ELR (cell line): Measurements from ENCODE around the gene KPNA1.

ENCODE experiments used
- DNase-seq: peaks from one replicate; pipeline ENCODE4 v3.0.0-alpha.2; 2015; ENCODE audit warnings: low read depth

The KPNA1 gene

DNA sequence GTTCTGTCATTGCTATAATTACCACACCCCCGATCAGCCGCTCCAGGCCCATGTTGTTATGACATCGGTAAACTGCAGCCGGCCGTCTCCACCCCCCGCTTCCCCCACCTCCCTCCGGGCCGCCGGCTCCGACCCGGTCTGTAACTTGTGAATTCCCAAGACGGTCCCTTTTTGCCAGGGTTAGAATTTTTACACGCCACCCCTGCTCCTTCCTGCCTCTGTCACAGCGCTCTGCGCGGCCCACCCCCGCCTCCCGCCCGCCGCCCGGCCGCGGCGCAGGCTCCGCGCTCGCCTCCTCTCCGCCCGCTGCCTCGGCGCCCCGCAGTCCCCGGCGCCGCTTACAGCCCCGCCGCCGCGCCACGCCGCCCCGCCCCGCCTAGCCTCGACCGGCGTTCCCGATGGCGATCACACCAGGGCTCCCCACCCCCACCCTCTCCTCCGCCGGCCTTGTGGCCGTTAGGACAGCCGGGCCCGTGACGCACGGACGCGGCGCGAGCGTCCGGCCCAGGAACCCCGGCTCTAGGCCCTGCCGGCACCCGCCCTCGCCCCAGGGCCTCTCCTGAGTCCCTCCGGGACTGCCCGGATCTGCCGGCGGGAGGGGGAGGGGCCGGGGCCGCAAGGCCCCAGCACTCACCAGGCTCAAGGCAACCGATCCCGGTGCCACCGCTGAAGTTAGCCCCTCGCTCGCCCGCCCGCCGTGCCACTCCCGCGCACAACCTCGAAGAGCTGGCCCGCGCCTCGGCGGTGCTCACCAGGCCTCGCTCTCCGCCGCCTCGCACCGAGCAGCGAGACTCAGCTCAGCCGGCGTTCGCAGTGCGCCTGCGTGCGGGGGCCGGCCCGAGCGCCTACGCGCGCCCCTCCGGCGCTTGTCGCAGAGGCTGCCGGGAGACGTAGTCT, at the start of gene KPNA1:
Gene KPNA1, minus strand, starts transcription at position 817 of the 897 bp plus-strand sequence. CDS start 18,374 bp downstream, outside the sequence.
- DNase-seq = peak; percentile 92

DNA sequence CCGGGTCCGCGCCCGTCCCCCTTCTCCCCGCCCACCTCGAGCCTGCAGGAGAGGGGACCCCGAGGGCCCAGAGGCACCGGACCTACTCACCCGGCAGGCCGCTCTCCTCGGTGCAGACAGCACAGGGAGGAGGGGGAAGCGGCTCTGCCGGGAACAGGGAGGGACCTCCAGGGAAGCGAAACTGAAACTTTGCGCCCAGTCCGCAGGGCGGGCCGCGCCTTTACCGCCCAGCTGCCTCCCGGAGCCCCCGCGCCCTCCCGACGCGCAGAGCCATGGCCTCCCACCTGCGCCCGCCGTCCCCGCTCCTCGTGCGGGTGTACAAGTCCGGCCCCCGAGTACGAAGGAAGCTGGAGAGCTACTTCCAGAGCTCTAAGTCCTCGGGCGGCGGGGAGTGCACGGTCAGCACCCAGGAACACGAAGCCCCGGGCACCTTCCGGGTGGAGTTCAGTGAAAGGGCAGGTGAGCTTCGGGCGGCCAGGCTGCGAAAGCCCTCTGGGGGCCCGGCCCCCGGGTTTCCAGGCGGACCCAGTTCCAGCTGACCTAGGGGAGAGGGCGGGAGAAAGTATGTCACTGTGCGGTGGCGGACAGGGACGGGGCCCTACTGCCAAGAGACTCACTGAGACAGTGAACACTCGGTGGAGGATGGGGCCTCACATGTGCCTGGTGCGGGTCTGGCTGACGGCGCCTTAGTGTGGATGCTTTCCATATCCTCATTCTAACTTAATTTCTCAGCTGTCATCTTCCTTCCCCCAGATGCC, 49.6 kb upstream of the KPNA1 start, which contains the start of the genes DTX3L and PARP9:
Gene DTX3L, plus strand, starts transcription at position 184 of the 758 bp plus-strand sequence. Its CDS starts 89 bp downstream, at position 273.
Gene PARP9, minus strand, starts transcription at position 146 of the 758 bp plus-strand sequence. CDS start 4,680 bp downstream, outside the sequence.
- DNase-seq = peak; percentile 90

DNA sequence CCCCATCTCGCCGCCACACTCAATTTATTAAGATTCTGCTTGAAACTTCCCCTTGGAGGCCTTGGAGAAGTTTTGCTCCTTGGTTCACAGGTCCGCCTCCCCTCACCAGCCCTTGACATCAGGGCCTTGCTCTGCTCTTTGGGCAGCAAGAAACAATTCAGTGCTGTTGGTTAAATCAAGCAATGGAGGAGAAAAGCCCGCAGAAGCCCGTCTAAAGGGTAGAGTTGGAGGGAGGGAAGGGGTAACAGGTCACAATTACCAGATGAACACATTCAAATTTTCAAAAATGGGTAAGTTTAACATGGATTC, 48.9 kb upstream of the KPNA1 start:
- DNase-seq = peak; percentile 34

DNA sequence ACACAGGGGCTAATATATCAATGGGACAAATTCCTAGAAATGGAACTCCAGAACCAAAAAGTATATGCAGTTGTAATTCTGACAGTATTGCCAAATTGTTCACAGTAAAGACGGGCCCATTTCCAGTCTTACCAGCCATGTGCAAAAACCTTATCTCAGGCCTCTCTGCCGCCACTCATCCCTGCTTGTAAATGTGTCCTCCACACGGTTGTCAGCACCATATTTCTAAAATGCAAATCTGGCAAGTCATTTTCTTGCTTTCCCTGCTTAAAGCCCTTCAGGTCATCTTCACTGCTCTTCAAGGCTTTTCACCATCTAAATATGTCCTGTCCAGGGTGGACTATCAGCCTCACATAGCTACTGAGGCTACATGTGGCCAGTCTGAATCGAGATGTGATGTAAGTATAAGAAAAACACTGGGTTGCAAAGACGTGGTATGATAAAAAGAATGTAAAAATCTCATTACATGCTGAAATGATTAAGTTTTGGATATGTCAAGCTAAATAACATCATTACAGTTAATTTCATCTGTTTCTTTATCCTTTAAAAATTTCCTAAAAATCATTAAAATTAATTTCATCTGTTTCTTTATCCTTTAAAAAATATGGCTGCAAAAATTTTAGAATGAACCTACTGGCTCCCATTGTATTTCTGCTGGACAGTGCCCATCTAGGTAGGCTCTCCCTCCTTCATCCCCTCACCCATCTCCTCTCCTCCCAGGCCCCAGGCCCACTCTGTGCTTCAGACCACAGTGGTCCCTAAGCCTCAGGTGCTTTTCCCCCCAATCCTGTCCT, 48.4 kb upstream of the KPNA1 start:
- no peak for DNase-seq

DNA sequence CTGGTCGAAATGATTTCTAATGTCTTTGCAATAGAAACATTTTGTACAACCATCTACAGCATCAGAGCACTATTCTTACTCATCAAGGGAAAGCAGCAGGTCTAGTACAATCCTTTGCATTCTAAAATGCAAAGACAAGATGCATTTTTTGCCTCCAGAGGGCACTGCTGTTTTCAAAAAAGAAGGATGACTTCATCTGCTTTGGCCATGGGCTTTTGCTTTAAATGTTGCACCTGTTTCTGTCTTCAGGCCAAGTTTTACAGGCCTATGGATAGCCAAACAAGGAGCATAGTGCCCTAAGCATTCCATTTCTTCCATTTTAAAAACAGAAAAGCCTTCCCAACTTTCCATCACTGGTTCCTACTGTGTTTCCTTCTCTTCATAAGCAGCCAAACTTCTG, 45.9 kb upstream of the KPNA1 start:
- DNase-seq = peak; percentile 77

DNA sequence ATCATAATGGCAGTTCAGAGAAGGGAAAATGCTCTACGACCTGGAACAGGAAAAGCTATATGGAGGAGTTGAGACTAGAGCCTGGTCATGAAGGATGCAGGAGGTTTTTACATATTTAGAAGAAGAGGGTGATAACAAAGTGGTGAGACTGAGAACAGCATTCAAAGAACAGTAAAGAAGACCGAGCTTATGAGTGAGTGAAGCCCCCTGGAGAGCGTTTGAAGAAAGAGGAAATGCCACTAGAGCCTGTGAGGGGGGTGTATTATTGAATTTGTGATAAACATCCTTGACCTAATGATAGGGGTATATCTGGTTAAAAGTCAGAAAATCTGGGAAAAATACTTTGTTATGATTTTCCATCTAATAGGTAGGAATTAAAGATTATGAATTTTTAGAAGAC, 45.2 kb upstream of the KPNA1 start:
- DNase-seq = no peak

DNA sequence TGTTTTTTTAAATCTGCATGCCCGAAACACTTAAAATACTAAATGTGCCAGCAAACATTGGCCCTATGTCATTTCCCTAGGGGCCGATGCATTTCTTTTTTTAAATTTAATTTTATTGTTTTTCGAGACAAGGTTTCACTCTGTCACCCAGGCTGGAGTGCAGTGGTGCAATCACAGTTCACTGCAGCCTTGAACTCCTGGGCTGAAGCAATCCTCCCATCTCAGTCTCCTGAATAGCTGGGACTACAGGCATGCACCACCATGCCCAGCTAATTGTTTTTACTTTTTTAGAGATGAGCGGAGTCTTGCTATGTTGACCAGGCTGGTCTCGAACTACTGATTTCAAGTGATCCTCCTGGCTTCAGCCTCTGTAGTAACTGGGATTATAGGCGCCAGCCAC, 43.9 kb upstream of the KPNA1 start:
- DNase-seq = no peak

DNA sequence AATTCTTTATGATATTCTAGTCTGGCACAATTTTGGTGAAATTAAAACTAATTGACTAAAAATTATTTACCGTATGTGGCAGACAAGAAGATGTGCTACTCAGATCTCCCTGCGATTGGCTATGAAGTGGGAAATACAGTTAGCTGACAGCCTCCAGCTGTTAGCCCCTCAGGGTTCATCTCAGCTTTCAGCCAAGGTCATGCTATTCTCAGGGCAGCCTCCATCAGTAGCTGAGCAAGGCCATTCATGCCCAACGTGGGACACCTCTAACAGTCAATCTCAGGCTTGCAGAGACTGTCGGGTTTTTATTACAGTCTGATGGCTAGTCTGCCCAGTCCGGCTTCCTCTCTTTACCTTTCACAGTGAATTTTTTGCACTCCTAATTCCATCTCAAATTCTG, 42.6 kb upstream of the KPNA1 start:
- no peak for DNase-seq

DNA sequence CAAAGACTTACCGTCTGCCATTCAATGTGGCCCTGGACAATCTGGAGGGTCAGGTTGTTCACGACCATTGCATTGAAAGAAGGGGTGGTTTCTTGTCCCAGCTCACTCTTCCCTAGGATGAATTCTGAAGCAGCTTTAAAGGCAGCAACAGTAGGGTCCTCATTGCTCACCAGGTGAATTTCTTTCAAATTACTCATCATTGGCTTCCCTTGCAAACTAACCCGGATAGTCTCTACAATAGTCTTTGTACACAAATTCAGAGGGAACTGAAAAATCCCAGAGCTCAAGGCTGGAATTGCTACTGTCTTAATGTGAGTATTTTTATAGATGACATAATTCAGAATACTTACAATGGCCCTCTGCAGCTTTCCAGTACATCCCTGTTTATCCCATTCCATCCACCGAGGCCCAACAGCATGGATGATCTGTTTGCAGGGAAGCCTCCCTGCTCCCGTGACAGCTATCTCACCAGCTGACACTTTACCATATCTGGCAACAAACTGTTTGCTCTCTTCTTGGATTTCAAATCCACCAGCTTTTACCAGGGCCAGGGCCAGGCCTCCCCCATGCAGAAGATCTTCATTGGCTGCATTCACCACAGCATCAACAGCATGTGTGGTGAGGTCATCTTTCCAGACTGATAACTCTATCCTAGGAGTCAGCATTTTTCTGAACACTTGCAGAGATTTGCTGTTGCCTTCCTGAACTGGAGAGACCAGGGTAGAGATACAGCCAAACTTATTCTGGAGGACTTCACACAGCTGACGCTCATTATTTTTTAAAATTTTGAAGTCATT, 40.7 kb upstream of the KPNA1 start:
- peak; percentile 68 for DNase-seq

DNA sequence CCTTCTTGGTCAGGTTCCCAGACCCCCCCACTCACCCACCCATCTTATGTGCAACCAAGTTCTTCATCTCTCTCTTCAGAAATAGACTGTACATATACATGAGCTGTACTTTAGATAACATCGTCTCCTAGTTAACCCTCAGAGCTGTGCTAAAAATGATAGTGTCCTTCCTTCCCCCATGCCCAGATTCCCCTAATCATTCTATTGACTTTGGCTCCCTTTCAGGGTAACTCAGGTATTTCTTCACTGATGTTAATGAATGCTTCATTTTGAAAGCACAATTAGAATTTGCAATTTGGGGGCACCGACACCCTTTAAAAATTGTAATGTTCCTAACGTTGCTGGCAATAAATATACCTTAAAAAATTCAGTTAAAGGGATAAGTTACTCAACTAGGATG, 38.4 kb upstream of the KPNA1 start:
- DNase-seq = no peak

DNA sequence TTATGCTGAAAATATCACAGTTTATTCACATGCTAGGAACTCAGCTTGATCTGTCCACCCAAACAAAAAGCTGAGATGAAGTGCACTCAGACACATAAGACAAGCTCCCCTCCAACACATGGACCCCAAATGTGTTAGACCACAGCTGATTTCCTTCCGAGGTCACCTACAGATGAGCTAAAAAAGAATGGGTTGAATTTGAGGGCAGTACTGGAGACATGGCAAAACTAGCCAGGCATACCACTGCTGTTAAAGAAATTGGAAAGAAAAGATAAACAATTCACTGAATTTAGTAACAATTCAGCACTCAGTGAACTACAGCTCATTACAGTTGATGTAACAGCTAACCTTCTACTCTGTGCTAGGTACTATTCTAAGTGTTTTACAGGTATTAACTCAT, 33.9 kb upstream of the KPNA1 start:
- no peak for DNase-seq

DNA sequence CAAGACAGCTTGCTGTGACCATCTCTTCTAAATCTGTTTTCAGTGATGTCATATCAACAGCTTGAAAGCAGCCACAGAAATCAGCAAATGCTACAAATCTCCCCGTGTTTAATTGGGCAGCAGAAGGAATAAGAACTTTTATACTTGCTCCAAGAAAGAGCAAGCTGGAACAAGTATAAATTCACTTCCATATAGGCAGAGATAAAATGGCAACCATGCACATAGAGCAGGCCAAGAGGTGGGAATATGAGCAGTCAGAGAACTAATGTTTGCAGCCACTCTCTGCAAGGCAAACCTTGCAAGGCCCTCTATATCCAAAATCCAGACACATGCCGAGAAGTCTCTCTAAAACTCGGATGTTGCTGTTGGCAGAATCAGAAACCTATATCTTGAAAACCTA, 33.3 kb upstream of the KPNA1 start:
- no peak for DNase-seq

DNA sequence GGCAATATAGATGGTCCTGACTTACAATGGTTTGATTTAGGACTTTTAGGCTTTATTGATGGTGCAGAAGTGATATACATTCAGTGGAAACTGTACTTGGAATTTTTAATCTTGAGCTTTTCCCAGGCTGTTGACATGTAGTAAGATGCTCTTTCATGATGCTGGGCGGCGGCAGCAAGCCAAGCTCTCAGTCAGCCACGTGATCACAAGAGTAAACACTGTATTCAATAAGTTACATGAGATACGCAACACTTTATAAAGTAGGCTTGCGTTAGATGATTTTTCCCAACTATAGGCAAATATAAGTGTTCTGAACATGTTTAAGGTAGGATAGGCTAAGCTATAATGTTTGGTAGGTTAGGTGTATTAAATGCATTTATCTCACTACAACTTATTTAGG, 31.4 kb upstream of the KPNA1 start:
- DNase-seq = no peak

DNA sequence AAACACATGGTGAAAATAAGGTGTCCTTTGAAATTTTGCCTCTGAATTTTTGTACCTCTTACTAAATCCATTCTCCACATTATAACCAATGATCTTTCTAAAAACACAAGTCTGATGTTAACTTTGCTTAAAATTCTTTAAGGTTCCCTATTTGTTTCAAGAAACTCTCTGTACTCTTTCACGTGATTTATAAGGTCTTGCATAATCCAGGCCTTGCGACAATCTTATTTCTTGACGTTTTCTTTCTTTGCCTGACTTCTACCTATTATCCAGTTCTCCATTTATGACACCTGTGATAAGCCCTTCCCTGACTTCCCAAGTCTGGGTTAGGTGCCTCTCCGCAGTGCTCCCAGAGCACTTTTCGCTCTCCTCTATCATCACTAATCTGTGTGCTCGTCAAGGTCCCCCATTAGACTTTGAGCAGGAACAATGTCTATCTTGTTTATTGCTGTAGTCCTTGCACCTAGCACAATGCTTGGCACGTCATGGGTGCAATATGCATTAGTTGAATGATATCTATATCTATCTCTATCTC, 24.3 kb upstream of the KPNA1 start:
- DNase-seq = no peak

DNA sequence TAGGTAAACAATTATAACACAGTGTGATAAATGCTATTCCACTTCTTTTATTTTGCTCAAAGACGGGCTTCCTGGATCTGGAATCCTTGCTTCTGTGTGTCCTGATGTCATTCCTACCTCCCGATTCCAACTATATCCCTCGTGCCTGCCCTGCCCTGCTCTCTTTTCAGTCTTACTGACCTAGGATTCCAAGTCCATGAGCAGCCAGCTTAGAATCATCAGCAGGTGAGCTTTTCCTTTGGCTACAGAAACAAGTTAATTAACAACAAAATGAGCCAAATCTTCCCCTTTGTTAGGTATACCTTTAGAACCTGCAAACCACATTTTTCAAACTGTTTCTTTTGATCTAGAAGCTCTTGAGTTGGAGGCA, 21.9 kb upstream of the KPNA1 start:
- DNase-seq = no peak

DNA sequence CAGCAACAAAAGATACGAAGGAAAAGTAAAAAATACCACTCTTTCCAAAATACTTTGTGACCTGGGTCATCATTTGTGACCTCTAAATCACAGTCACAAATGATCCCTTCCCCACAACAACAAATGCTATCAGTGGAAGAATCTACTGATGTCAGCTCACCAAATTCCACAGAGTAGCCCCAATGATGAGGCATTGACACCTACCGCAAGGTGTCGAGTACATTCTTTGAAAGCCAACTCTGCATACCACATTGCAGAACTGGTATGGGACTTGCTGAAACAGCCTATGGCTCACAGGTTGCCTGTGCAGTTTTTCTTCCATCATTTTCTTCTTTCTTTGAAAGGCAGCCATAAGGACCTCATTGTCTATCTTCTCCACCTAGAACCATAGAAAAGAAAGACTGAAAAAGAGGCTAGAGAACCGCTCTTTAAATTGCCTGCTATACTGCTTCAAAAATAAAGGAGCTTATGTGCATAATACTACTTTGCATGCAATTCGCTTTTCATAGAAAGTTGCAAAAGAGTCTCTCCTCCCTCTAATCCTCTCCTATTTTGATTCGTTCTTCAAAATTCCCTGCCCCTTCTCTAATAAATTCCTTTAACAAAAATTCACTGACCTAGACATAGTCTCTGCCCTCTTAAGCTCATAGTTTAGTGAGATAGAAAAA, 21.4 kb upstream of the KPNA1 start:
- no peak for DNase-seq

DNA sequence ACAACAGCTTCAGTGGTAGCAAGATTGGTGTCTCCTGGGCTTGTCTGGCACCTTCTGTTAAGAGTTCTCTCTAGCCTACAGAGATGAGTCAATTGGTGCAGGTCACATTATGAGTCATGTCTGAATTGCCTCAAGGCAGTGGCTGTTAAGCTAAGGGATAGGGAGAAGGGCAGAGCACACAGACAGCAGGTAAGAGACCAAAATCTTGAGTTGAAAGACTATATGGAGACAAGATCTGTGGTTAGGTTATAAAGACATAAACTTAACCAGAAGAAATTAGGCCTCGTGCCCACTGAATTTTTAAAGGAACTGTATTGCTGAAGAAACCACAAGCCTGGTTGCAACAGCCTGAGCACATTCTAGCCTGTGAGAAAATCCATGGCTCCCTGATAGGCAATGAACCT, 19.2 kb upstream of the KPNA1 start:
- peak; percentile 96 for DNase-seq

DNA sequence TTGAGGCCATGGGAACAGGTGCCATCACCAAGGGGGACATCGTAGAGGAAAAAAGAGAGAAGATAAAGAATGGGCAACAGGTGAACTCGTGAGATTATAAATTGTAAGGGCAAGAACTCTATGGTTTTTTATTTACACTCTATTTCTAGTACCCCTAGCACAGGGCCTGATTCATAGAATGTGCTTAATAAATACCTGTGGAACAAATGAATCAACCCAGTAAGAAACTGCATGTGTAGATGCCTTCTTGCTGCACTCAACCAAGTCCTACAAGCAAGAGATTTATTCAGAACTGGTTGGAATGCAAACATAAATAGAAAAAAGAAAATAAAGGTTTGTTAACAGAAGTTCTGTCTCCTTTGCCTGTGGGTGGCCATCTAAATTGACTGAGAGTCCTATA, 18.7 kb upstream of the KPNA1 start:
- peak; percentile 13 for DNase-seq

DNA sequence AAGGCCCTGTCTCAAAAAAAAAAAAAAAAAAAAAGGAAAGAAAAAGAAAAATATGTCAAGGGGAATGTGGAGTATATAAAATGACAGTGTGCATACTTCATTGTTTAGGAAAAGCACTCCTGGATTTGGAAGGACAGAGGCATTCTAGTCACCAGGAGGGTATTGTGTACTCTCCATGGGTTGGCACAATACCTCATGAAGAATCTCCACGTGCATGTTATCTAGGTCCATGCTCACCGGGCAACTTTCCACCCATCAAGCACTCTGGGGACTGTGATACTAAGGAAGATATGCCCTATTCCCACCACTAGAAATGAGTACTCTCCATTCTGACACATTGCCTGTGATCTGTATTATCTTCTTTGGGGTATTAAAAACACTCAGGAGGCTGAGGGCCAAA, 15.4 kb upstream of the KPNA1 start:
- DNase-seq = no peak

DNA sequence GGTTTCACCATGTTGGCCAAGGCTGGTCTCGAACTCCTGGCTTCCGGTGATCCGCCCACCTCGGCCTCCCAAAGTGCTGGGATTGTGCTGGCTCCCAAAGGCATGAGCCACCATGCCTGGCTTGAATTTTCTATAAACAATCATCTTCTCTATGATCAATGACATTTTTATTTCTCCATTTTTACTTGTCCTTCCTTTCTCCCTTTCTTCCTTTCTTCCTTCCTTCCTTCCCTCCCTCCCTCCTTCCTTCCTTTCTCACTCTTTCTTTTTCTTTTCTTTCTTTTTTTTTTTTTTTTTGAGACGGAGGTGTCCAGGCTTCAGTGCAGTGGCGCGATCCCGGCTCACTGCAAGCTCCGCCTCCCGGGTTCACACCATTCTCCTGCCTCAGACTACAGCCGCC, 8.6 kb upstream of the KPNA1 start:
- no peak for DNase-seq

DNA sequence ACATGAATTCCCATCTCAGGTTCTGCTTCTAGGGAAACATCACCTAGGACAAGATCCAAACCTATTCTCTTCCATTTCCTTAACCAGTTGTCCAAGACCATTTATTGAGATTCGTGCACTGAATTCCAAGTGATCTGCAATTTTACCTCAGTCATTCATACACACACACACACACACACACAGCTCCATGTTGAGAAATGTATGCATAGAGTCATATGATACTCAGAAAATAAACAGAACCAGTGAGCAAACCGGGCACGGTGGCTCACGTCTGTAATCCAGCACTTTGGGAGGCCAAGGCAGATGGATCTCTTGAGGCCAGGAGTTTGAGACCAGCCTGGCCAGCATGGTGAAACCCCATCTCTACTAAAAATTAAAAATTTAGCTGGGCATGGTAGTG, 6.1 kb upstream of the KPNA1 start:
- DNase-seq = no peak
